Measurements from ENCODE around the gene GPATCH1.

- TF ChIP-seq, protein P1, sequence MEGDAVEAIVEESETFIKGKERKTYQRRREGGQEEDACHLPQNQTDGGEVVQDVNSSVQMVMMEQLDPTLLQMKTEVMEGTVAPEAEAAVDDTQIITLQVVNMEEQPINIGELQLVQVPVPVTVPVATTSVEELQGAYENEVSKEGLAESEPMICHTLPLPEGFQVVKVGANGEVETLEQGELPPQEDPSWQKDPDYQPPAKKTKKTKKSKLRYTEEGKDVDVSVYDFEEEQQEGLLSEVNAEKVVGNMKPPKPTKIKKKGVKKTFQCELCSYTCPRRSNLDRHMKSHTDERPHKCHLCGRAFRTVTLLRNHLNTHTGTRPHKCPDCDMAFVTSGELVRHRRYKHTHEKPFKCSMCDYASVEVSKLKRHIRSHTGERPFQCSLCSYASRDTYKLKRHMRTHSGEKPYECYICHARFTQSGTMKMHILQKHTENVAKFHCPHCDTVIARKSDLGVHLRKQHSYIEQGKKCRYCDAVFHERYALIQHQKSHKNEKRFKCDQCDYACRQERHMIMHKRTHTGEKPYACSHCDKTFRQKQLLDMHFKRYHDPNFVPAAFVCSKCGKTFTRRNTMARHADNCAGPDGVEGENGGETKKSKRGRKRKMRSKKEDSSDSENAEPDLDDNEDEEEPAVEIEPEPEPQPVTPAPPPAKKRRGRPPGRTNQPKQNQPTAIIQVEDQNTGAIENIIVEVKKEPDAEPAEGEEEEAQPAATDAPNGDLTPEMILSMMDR (IDR thresholded peaks at IDR 0.05), result no peak
- TF ChIP-seq POLR2A (IDR thresholded peaks at IDR 0.05), result no peak
Observed at GRCh38 chr19:33052352-33052972, 28.5 kb upstream of the GPATCH1 start.

Data from uterus (tissue), 2 donors.